ENCODE data around the gene SIDT2.
"Not testable (repeated sequence)": the region's sequence is repeated elsewhere in the genome, so short reads cannot be mapped to it uniquely, and the experiment has no call there.

Gene SIDT2

DNA sequence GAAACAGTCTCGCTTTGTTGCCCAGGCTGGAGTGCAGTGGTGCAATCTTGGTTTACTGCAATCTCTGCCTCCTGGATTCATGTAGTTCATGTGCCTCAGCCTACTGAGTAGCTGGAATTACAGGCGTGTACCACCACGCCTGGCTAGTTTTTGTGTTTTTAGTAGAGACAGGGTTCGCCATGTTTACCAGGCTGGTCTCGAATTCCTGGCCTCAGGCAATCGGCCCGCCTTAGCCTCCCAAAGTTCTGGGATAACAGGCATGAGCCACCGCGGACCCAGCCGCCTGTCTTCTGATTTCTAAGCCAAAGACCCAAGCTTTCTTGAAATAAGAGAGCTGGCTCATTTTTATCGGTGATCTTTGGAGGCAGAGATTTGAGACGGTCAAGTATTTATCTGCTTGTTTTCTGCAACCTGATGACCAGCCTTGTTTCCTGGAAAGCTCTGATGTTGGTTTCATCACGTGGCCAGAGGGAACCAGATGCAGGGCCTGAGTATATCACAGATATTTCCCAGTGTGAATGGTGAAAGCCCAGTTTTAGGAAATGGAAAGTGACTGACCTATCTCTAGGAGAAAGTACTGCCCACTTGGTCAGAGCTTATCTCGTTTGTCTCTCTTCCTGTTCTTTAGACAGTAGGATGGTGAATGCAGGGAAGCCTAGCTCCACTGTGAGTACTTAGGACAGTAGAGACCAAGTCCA lies 5.7 kb upstream of the SIDT2 start:
- DNase-seq, result no peak

DNA sequence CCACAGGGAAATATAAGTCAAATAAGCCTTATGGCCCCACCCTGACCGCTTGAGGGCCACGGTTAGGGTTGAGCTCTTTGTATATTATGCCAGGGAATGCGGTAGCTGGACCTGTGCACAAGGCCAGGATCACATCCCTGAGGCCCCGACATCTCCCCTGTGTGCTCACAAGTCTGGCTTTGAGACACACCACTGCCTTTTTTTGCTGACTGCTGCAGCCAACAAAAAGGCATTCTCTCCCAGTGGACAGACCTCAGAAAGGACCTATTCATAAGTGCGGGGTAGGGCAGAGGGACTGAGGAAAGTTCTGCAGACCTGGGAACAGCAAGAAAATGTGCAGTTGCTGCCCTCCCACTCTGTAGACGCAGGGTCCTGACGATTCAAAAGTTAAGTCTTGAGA lies 3.4 kb upstream of the SIDT2 start:
- no peak for DNase-seq

DNA sequence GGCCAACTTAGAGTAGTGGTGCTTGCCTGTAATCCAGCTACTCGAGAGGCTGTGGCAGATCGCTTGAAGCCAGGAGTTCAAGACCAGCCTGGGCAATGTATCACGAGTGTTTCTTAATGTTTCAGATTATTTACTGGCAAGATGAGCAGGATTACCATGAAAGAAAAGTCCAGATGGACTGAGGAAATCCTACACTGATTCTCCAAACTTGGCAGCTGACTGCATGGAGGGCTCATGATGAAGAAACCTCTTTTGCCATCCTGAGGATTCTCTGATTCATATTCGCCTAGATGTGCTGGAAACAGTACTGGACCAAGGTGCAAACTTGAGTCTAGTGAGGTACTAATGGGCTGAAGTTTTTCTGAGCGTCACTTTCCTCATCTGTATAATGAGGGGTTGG lies 2.8 kb upstream of the SIDT2 start:
- no peak for DNase-seq

GRCh38 chr11:117176186-117176585 lies 2.4 kb upstream of the SIDT2 start:
- DNase-seq, result no peak

- no peak for DNase-seq
These were observed 871 bp upstream of the SIDT2 start for GRCh38 chr11:117177534-117178209.

DNA sequence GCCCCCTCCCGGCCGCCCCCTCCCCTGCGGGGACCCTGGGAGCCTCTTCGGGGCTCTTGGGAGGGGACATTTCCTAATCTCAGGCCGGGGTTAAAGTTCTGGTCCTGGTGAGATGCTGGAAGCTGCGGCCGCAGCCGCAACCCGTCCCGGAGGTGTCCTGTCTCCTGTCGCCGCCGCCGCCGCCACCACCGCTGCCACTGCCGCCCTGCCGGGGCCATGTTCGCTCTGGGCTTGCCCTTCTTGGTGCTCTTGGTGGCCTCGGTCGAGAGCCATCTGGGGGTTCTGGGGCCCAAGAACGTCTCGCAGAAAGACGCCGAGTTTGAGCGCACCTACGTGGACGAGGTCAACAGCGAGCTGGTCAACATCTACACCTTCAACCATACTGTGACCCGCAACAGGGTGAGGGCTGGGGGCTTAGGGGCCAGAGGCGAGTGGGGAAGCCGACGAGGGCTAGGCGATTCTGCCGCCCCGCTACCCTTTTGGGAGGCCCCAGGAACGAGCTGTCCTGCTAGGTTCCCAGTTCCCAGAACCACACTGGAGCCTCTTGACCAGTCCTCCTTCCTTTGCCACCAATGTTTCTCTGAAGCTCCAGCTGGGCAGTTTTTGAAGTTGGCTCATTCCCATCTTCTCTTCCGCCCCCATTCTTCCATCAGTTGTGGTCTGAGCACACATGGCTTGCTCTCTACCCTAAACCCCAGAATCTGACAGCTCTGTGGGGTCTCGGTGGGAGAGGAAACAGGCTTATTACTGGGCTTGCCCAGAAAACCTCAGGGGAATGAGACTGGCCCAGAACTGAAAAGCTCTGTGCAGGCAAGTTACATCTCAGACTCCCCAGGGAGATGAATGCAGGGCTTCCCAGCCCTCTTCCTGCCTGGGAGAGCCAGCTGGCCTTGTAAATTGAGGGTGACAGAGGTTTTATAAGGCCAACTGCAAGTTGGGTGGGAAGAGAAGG lies 781 bp downstream of the SIDT2 start:
- no peak for DNase-seq

- no peak for DNase-seq
These were observed 1.5 kb downstream of the SIDT2 start for GRCh38 chr11:117180020-117180419.

GRCh38 chr11:117180661-117181585 lies 2.4 kb downstream of the SIDT2 start:
- DNase-seq, result no peak

GRCh38 chr11:117181586-117182550 lies 3.3 kb downstream of the SIDT2 start:
- DNase-seq, result no peak

GRCh38 chr11:117182551-117182935 lies 4.0 kb downstream of the SIDT2 start:
- DNase-seq, result no peak

- DNase-seq, result not testable (repeated sequence)
These were observed 4.6 kb downstream of the SIDT2 start for GRCh38 chr11:117183178-117183577.

DNA sequence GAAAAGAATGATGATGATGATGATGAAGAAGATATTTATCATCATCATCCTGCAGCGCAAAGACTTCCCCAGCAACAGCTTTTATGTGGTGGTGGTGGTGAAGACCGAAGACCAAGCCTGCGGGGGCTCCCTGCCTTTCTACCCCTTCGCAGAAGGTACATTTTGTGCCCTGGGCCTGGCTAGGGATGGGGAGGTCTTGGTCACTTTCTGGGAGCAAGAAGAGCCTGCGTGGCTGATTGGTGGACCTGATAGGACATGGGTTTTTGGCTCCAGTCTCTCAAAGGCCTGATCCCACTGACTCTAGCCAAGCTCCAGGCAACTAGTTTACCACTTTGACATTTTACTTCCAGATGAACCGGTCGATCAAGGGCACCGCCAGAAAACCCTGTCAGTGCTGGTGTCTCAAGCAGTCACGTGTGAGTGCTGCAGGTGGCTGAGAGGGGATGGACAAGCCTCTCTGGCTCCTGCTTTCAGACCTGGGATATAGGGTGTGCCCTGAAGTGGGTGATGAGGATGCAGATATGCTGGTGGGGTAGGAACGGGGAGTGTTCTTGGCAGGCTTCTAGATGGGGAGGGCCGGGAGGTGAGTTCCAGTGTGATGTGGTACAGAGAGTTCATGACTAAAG lies 5.3 kb downstream of the SIDT2 start:
- DNase-seq, result peak in 1 of 2 experiments; percentile 37

DNA sequence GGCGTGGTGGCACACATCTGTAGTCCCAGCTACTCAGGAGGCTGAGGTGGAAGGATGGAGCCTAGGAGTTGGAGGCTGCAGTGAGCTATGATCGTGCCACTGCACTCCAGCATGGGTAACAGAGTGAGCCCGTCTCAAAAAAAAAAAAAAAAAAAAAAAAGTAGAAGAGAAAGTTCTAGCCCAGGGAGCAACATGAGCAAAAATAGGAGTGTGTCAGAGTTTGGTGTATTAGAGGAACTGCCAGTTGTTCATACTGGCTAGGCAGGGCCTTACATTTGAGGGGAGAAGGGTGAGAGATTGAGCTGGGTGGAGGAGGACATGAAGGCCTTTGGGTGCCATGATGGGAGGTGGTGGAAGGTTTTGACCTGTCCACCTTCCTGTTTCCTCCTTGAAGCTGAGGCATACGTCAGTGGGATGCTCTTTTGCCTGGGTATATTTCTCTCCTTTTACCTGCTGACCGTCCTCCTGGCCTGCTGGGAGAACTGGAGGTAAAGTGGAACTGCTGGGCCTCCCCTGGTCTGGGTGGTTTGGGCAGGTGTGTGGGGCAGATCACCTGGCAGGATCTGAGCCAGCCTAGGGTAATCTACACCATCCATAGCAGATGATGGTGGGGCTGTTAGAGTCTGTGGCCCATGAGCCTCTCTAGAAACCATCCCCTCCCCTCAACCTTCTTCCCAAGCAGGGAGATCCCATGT lies 7.3 kb downstream of the SIDT2 start:
- DNase-seq, result no peak

GRCh38 chr11:117186431-117186761 lies 7.9 kb downstream of the SIDT2 start:
- DNase-seq, result no peak

GRCh38 chr11:117187007-117187406 lies 8.5 kb downstream of the SIDT2 start:
- DNase-seq, result no peak

GRCh38 chr11:117187428-117187798 lies 8.9 kb downstream of the SIDT2 start:
- no peak for DNase-seq

- no peak for DNase-seq
These were observed 9.4 kb downstream of the SIDT2 start for GRCh38 chr11:117187799-117188481.

- no peak for DNase-seq
These were observed 10.1 kb downstream of the SIDT2 start for GRCh38 chr11:117188620-117189081.

GRCh38 chr11:117189191-117189940 lies 10.8 kb downstream of the SIDT2 start:
- DNase-seq, result no peak
